CD4-positive, alpha-beta T cell treated with Interleukin-17A for 1 hour (primary cell): Measurements from ENCODE around the gene EXOC3.
"Not testable (repeated sequence)": the region's sequence is repeated elsewhere in the genome, so short reads cannot be mapped to it uniquely, and the experiment has no call there.

Experiments
- DNase-seq: peaks from one replicate; pipeline ENCODE4 v3.0.0-alpha.2; 2020

The EXOC3 gene

GRCh38 chr5:458547-459353 is 15.8 kb downstream of the EXOC3 start:
- no peak for DNase-seq

- DNase-seq: no peak
Measured at GRCh38 chr5:459562-460272, 16.7 kb downstream of the EXOC3 start.

DNA sequence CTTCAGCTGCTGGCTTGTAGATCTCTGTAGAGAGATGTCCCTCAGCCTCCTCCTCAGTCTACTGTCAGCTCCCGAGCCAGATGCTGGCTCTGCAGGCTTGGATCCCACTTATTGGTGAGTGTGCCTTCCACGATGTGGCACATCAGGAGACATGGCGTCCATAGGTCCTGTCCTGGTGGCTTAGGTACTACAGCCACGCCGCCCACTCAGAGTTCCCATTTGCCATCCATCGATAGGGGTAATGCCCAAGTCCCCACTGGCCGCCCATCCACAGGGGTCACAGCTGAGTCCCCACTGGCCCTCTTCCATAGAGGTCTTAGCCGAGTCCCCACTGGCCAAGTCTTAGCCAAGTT is 17.3 kb downstream of the EXOC3 start:
- no peak for DNase-seq

DNA sequence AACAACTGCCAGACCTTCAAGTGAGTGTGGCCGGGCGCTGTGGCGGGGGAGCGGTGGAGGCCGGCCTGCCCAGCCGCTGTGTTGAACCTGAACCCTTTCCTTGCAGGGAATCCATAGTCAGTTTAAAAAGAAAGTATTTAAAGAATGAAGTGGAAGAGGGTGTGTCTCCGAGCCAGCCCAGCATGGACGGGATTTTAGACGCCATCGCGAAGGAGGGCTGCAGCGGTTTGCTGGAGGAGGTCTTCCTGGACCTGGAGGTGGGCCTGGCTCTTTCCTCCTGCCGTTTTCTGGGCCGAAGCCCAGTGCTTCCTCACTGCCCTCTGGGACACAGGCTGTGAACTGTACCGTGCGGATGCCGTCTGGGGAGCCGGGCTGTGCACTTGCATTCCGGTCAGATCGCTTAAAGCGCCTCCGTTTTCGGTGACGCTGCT is 19.1 kb downstream of the EXOC3 start:
- no peak for DNase-seq

DNA sequence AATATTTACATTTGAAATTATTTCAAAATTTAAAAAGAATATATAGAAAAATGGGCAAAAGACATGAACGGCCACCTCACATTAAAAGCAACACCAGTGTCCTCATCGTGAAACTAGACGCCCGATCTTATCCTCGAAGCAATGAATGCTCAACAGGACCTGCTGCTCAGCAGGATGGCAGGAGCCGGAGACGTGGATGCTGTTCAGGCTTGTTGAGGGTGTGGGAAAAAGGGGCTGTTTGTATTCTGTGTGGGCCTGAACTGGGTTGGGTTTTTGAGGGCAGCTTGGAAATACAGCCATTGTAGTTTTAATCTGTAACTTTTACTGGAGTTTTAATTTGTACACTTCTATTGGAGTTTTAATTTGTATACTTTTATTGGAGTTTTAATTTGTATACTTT is 20.3 kb downstream of the EXOC3 start:
- DNase-seq: no peak

GRCh38 chr5:463952-464351 is 21.0 kb downstream of the EXOC3 start:
- peak; percentile 76 for DNase-seq

DNA sequence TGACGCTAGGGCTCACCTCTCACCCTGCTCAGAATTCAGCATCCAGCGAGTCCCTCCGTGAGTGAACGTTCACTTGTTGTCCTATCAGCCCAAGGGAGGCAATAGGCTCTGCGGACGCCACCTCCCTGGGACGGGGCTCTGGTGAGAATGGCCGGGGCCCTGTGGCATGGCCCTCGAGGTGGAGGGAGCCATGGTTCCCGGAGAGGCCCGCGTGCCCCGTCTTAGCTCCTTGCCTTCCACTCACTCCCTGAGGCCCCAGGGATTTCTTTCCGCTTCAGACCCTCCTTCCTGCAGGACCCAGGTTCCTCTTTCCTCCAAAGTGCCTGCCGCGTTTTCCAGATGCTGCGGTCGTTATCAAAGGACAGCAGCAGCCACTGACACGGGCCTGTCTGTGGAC is 21.5 kb downstream of the EXOC3 start:
- no peak for DNase-seq

- no peak for DNase-seq
Measured at GRCh38 chr5:464843-465590, 22.0 kb downstream of the EXOC3 start.

GRCh38 chr5:465591-466403 is 22.8 kb downstream of the EXOC3 start:
- DNase-seq: no peak

GRCh38 chr5:466661-467310 is 23.8 kb downstream of the EXOC3 start:
- DNase-seq: no peak

DNA sequence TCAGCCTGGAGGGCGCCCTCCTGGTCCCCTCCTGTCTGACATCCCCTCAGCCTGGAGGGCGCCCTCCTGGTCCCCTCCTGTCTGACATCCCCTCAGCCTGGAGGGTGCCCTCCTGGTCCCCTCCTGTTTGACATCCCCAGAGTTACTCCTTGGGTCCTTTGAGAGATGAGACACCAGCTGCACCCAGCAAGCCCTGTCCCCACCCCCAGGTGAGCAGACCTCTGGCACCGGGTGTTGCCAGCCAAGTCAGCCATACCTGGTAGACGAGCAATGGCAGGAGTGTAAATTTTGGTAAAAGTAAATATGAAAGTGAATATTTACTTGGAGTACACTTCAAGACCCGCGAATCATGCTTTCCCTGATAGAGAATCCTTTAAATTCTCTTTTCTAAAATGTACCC is 25.4 kb downstream of the EXOC3 start:
- DNase-seq: no peak

DNA sequence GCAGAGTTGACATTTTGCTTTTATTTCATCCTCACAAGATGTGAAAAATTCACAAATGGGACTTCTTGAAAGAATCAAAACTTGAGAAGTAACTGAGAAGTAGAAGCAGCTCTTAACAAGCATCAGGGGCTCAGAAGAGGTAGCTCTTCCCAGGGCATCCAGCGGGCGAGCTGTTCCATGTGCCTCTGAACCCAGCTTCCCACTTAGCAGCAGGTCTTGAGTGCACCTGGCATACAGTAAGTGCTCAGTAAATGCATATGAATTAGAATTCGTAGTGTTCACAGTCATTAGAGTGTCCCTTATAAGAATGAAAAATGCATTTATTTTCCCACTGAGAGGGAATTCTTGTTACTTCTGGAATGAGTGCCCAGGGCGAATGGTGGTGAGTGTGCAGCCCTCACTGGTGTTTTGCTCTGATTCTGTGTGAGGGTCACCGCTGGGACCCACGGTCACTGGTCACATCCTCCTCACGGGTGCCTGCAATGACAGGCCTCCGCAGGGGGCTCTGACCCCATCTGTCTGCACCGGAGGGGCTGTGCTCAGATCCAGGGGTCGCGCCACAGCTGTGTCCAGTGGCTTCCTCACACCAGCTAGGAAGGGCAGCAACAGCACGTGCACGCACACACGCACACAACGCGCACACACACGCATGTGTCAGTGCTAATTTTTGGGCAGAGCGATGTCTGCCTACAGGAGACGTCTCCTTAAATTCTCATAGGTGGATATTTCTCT is 26.9 kb downstream of the EXOC3 start:
- DNase-seq: no peak

DNA sequence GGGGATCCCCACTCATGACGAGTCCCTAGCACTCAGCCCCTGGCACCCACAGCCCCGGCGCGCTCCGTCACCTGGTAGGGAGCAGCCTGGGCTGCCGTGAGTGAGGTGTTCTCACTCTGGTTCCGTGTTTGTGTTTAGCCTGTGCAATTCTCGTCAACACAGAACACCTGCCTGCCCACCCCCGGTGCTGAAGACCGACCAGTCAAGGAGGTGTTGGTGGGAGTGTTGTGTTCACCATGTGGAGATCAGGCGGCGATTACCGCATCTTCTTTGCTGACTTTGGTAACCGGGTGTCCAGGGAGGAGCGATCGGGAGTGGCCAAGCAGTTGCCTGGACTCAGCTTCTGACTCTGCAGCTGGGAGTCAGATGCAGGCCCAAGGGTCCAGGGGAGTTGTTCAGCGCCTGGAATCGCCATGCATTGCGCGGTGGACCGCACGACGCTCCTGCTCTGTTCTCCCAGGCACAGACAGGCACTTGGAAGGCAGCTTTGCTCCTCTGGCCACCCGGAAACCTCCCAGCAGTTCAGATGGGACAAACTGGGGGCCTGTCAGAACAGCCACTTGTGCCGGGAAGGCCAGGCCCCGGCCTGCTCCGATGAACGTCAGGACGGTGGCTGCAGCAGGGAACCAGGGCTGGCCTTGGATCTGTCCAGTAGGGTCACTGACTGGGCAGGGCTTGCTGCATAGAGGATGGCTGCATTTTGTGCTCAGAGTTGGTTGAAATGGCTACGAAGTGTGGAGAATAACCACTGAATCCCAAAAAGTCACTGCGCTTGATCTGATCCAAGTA is 28.2 kb downstream of the EXOC3 start:
- no peak for DNase-seq

DNA sequence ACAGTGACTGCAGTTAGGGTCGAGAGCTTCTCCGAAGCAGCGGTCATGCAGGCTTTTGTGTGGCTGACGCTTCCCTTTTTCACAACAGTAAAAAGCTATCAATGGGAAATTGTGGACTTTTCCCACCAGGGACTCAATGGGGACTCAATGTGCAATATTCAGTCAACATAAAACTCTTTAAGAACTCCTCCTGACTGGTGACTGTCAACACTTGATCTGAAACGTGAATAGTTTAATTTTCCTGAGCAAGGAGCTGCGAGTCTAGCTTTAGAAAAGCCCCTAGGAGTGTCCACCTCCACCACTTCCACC is 28.7 kb downstream of the EXOC3 start:
- DNase-seq: no peak

DNA sequence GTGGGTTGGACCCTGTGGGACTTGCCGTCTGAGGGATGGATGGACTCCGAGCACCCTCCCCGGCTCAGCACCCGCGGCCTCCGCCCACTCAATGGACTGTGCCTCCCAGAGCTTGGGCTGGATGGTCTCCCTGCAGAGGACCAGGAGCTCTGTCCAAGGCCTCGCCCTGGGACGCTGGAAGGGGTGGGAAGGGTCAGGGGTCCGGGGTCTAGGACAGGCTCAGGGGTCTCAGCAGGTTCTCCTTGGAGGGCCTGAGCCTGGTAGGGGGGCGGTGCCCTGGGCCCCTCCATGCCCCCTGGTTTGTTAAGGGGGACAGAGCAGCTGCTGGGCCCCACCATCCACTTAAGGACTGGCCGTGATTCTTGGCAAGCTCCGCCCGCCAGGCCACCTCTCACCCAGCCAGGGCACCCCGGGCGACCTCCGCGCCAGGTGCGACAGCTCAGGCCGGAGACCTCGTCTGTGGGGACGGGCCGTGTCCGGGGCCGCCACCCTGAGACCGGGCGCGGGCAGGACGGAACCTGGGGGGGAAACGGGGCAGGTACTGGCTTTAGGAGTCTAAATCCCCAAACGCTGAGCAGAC is 29.2 kb downstream of the EXOC3 start:
- no peak for DNase-seq

- peak; percentile 87 for DNase-seq
Measured at GRCh38 chr5:472656-473550, 29.9 kb downstream of the EXOC3 start.

GRCh38 chr5:473551-474192 is 30.7 kb downstream of the EXOC3 start:
- DNase-seq: peak; percentile 16

GRCh38 chr5:474232-474839 is 31.4 kb downstream of the EXOC3 start:
- DNase-seq: not testable (repeated sequence)
